PC-9 (cell line): ENCODE data around the gene OGA. TPM values are rescaled to one million over a fixed set of nuclear protein-coding genes. Genes with fewer than 3 reads are reported as not detected.

Experiments used
- BruUV-seq: library from RNA; stranded (reverse); fragments of 400-500 nt; replicated peaks from 2 replicates; lab custom pipeline; 2021; lab: Mats Ljungman, UMichigan
- CTCF ChIA-PET: fragments of 300-600 bp; sonication (Branson Sonifier 250); formaldehyde crosslinking; loops from one replicate; lab custom pipeline; 2022; ENCODE audit warnings: antibody characterized with exemption; lab: Charles Lee
- POLR2A ChIA-PET: fragments of 300-600 bp; sonication (Branson Sonifier 250); formaldehyde crosslinking; loops from one replicate; lab custom pipeline; 2022; ENCODE audit warnings: antibody characterized with exemption; ENCODE audit not compliant: unreplicated experiment; lab: Charles Lee
- DNase-seq, 2 experiments: peaks; one replicate each; pipeline versions ENCODE4 v3.0.0 to v3.0.0-alpha.2; 2015 to 2022; ENCODE audit warnings: mixed read lengths in 1 of 2
- H2AFZ ChIP-seq: fragments of 200-600 bp; sonication (generic); 2 replicates; pipeline ENCODE4 v1.8.1; 2017; ENCODE audit warnings: antibody characterized with exemption
- H3F3A ChIP-seq: fragments of 200-600 bp; sonication (generic); 2 replicates; pipeline ENCODE4 v1.8.1; 2017; ENCODE audit warnings: antibody characterized with exemption, mild to moderate bottlenecking, low read depth; ENCODE audit not compliant: insufficient read depth
- H3K27ac ChIP-seq: fragments of 200-600 bp; sonication (generic); 2 replicates; pipeline ENCODE4 v1.6.1; 2016; ENCODE audit warnings: mixed run types
- H3K27me3 ChIP-seq: fragments of 200-600 bp; sonication (generic); 2 replicates; pipeline ENCODE4 v1.6.1; 2016; ENCODE audit warnings: low read depth, mixed run types; ENCODE audit not compliant: insufficient read depth
- H3K36me3 ChIP-seq: fragments of 200-600 bp; sonication (generic); 2 replicates; pipeline ENCODE4 v1.6.1; 2016; ENCODE audit warnings: low read depth, mixed run types
- H3K4me1 ChIP-seq: fragments of 200-600 bp; sonication (generic); replicated peaks from 2 replicates; pipeline ENCODE4 v1.6.1; 2016; ENCODE audit warnings: mixed run types; ENCODE audit not compliant: insufficient read depth
- H3K4me2 ChIP-seq: fragments of 200-600 bp; sonication (generic); 2 replicates; pipeline ENCODE4 v1.6.1; 2017; ENCODE audit warnings: mixed run types
- H3K4me3 ChIP-seq: fragments of 200-600 bp; sonication (generic); 2 replicates; pipeline ENCODE4 v1.6.1; 2016; ENCODE audit warnings: mixed run types
- H3K79me2 ChIP-seq: fragments of 200-600 bp; sonication (generic); 2 replicates; pipeline ENCODE4 v1.6.1; 2017; ENCODE audit warnings: low read depth, mixed run types
- H3K9me2 ChIP-seq: fragments of 200-600 bp; sonication (generic); 2 replicates; pipeline ENCODE4 v1.8.1; 2017; ENCODE audit warnings: mild to moderate bottlenecking; ENCODE audit not compliant: insufficient read depth
- H3K9me3 ChIP-seq: fragments of 200-600 bp; sonication (generic); 2 replicates; pipeline ENCODE4 v1.8.1; 2016; ENCODE audit warnings: low read depth; ENCODE audit not compliant: insufficient read depth
- H4K20me1 ChIP-seq: fragments of 200-600 bp; sonication (generic); 2 replicates; pipeline ENCODE4 v1.8.1; 2017; ENCODE audit not compliant: insufficient read depth
- CTCF ChIP-seq: fragments of 200-600 bp; sonication (generic); conservative IDR thresholded peaks from 2 replicates; pipeline ENCODE4 v1.6.1; 2017; ENCODE audit warnings: mixed run types, antibody characterized with exemption, mild to moderate bottlenecking, moderate library complexity
- EZH2 ChIP-seq: fragments of 200-600 bp; sonication (generic); IDR thresholded peaks from 2 replicates; pipeline ENCODE4 v1.8.0; 2017; ENCODE audit warnings: antibody characterized with exemption, low read depth
- intact Hi-C: fragments of 100-400 bp; cut with micrococcal nuclease; formaldehyde crosslinking; loops from one replicate; pipeline ENCODE4 v1.10.0; 2022; ENCODE audit not compliant: unreplicated experiment
- total RNA-seq: library from RNA; stranded (reverse); gene quantifications from 2 replicates; pipeline ENCODE4 v1.2.3, GENCODE V29; 2021

The OGA gene
- total RNA-seq, 1 experiment from 2014 or later = 82.0 TPM

GRCh38 chr10:101816376-101816775 lies 1.9 kb downstream of the OGA start:
- Histone ChIP-seq H3K79me2 (peaks cover 66% of the 10 kb centered on the region), H2AFZ (no peak overlapping the region), H4K20me1 (peaks cover 52% of the 10 kb centered on the region), H3K4me3 (peak overlapping the region; percentile 77), H3K36me3 (no peaks in the 10 kb centered on the region), H3F3A (peaks cover 8% of the 10 kb centered on the region; the same call in 1 of the 2 replicates), H3K9me3 (no peaks in the 10 kb centered on the region), H3K9me2 (no peaks in the 10 kb centered on the region), H3K4me2 (peak overlapping the region; percentile 99), H3K4me1 (peaks cover 28% of the 10 kb centered on the region), H3K27ac (no peak overlapping the region), H3K27me3 (no peaks in the 10 kb centered on the region)
- intact Hi-C loops = no loop called here
- POLR2A ChIA-PET = no interaction called here
- no peak for TF ChIP-seq EZH2
- TF ChIP-seq CTCF = no peak
- no peak for DNase-seq
- CTCF ChIA-PET = interaction anchor here (0.6 kb wide), 1 partner anchor 267 kb away, joined by 16 read pairs; no protein-coding TSS in a partner anchor
- BruUV-seq = no TSS peak

DNA sequence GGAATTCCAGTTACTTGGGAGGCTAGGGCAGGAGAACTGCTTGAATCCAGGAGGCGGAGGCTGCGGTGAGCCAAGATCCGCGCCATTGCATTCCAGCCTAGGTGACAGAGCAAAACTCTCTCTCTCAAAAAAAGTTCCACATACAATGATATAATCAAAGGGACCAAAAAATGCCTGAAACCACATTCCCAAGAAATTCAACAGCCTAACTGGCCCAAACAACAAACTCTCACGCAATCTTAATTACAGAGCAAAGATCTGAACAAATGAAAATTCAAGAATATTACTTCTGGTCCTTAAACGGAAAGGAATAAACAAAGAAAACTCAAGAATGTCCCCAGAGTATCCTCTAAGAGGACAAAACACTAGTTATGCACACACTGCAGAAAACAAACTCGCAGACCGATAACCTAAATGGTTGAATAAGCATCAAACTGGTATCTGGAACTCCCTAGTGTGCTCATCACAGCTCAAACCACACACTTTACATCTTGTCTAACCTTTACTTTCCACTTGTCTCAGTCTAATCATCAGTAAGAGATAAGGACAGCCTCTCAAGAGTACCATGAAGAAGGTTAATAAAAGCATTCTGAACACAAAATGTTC lies 3.7 kb downstream of the OGA start:
- ChIA-PET CTCF (no interaction called here), POLR2A (no interaction called here)
- H4K20me1 ChIP-seq = peaks cover 52% of the 10 kb centered on the region
- peaks cover 8% of the 10 kb centered on the region; the same call in 1 of the 2 replicates for H3F3A ChIP-seq
- no peak for TF ChIP-seq EZH2
- no peak for TF ChIP-seq CTCF
- no peaks in the 10 kb centered on the region for H3K27me3 ChIP-seq
- H3K4me3 ChIP-seq = peak overlapping the region; percentile 77; the same call in 1 of the 2 replicates
- H3K36me3 ChIP-seq = peaks cover 14% of the 10 kb centered on the region; the same call in 1 of the 2 replicates
- no peaks in the 10 kb centered on the region for H3K9me3 ChIP-seq
- peak overlapping the region; percentile 99 for H3K4me2 ChIP-seq
- intact Hi-C loops = no loop called here
- no peak overlapping the region for H2AFZ ChIP-seq
- no peak overlapping the region for H3K27ac ChIP-seq
- peaks cover 26% of the 10 kb centered on the region for H3K4me1 ChIP-seq
- no TSS peak for BruUV-seq
- peaks cover 77% of the 10 kb centered on the region for H3K79me2 ChIP-seq
- DNase-seq = no peak
- no peaks in the 10 kb centered on the region for H3K9me2 ChIP-seq

DNA sequence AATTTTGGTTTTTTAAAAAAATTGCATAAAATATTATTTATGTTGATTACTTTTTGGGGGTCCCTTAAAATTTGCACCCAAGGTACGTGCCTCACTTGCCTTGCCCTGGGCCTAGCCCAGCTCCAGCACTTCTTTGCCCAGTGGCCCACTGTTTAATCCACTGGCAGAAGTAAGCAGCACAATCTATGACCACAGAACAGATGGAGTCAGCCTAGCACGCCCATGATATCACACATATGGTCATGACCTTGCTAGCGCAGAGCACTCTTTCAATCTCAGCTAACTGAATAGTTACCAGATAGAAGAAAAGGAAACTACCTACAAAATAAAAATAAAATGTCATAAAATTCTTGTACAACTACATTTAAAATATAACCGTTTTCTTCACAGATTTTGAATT lies 5.6 kb downstream of the OGA start:
- no TSS peak for BruUV-seq
- H4K20me1 ChIP-seq = peaks cover 56% of the 10 kb centered on the region
- DNase-seq = no peak

More for the DNA sequence above, 5.6 kb downstream of the OGA start:
- Histone ChIP-seq H3K4me2 (no peak overlapping the region), H3K36me3 (peaks cover 16% of the 10 kb centered on the region; the same call in 1 of the 2 replicates), H3K27ac (no peak overlapping the region), H3K4me1 (peaks cover 18% of the 10 kb centered on the region), H3K27me3 (no peaks in the 10 kb centered on the region), H3K79me2 (peaks cover 71% of the 10 kb centered on the region), H3K9me2 (no peaks in the 10 kb centered on the region), H3K9me3 (no peaks in the 10 kb centered on the region), H3K4me3 (no peak overlapping the region), H2AFZ (no peak overlapping the region), H3F3A (0 out of 2 replicates have a peak, but pooled peaks cover 4% of the 10 kb centered on the region)
- ChIA-PET POLR2A (interaction anchor here (0.8 kb wide), 1 partner anchor 714 kb away, joined by 4 read pairs; no protein-coding TSS in a partner anchor), CTCF (no interaction called here)
- TF ChIP-seq CTCF (no peak), EZH2 (no peak)
- intact Hi-C loops = no loop called here
